Breast epithelium (tissue), 3 donors: Measurements from ENCODE around the gene B4GALT2.

Source experiments
- CTCF ChIP-seq, 3 donors: fragments of 450-650 bp; IDR thresholded peaks; one replicate each; pipeline ENCODE4 v1.5.1; 2016 to 2017; ENCODE audit warnings: antibody characterized with exemption in 3 of 3, mild to moderate bottlenecking in 3 of 3, moderate library complexity in 3 of 3
- POLR2AphosphoS5 ChIP-seq, 3 donors: sonication (generic); formaldehyde crosslinking; IDR thresholded peaks; one replicate each; pipeline ENCODE4 v1.6.1; 2017; ENCODE audit warnings: antibody characterized with exemption in 3 of 3

GRCh38 chr1:43978264-43978550 lies 803 bp upstream of the B4GALT2 start:
- TF ChIP-seq CTCF (IDR thresholded peaks at IDR 0.05) (no peak), POLR2AphosphoS5 (IDR thresholded peaks at IDR 0.05) (no peak)
